CD8-positive, alpha-beta memory T cell (primary cell): ENCODE results near the gene GMDS. TPM values are rescaled to one million over a fixed set of nuclear protein-coding genes. Genes with fewer than 3 reads are reported as not detected.

ENCODE experiments used
- CTCF ChIA-PET: fragments of 350-600 bp; sonication (Branson Sonifier 250); formaldehyde crosslinking; loops from one replicate; lab custom pipeline; 2021; ENCODE audit warnings: antibody characterized with exemption; lab: Charles Lee
- POLR2A ChIA-PET: fragments of 350-600 bp; sonication (Branson Sonifier 250); formaldehyde crosslinking; loops from one replicate; lab custom pipeline; 2021; ENCODE audit warnings: antibody characterized with exemption; lab: Charles Lee
- DNase-seq, 5 donors: peaks; one replicate each; pipeline versions ENCODE4 v3.0.0 to v3.0.0-alpha.2; 2020 to 2022; ENCODE audit warnings: mixed read lengths in 1 of 5
- H3K27ac ChIP-seq: one replicate; pipeline ENCODE4 v1.7.0; 2013; ENCODE audit warnings: low read depth, mild to moderate bottlenecking, low read length, moderate library complexity
- H3K27me3 ChIP-seq: 2 replicates; pipeline ENCODE4 v1.7.0; 2013; ENCODE audit warnings: low read length, mild to moderate bottlenecking; ENCODE audit not compliant: insufficient read depth, poor library complexity, severe bottlenecking
- H3K36me3 ChIP-seq: 2 replicates; pipeline ENCODE4 v1.7.0; 2013; ENCODE audit warnings: mild to moderate bottlenecking, low read length, moderate library complexity; ENCODE audit not compliant: insufficient read depth
- H3K4me1 ChIP-seq: 2 replicates; pipeline ENCODE4 v1.7.0; 2013; ENCODE audit warnings: mild to moderate bottlenecking, low read length, moderate library complexity; ENCODE audit not compliant: insufficient read depth
- H3K4me3 ChIP-seq: 2 replicates; pipeline ENCODE4 v1.7.0; 2013; ENCODE audit warnings: mild to moderate bottlenecking, low read length
- H3K9me3 ChIP-seq: 2 replicates; pipeline ENCODE4 v1.7.0; 2013; ENCODE audit warnings: mild to moderate bottlenecking, low read length
- H3K27ac Mint-ChIP-seq, 8 donors: one replicate each; pipeline ENCODE4 v1.8.0; 2020 to 2021; ENCODE audit warnings: mixed read lengths in 8 of 8, mild to moderate bottlenecking in 6 of 8, inconsistent platforms in 3 of 8, moderate library complexity in 3 of 8
- H3K27me3 Mint-ChIP-seq, 2 donors: one replicate each; pipeline ENCODE4 v1.8.0; 2020 to 2021; ENCODE audit warnings: mixed read lengths in 2 of 2, mild to moderate bottlenecking in 1 of 2, moderate library complexity in 1 of 2
- H3K36me3 Mint-ChIP-seq, 3 donors: one replicate each; pipeline ENCODE4 v1.8.0; 2020 to 2021; ENCODE audit warnings: mixed read lengths in 3 of 3, inconsistent platforms in 1 of 3, mild to moderate bottlenecking in 1 of 3
- H3K4me1 Mint-ChIP-seq, 3 donors: one replicate each; pipeline ENCODE4 v1.8.0; 2020 to 2021; ENCODE audit warnings: mixed read lengths in 3 of 3, inconsistent platforms in 1 of 3, mild to moderate bottlenecking in 1 of 3
- H3K4me3 Mint-ChIP-seq, 7 donors: one replicate each; pipeline ENCODE4 v1.8.0; 2020 to 2021; ENCODE audit warnings: mixed read lengths in 7 of 7, mild to moderate bottlenecking in 6 of 7, moderate library complexity in 4 of 7, inconsistent platforms in 2 of 7
- H3K9me3 Mint-ChIP-seq, 5 donors: one replicate each; pipeline ENCODE4 v1.8.0; 2020 to 2022; ENCODE audit warnings: mixed read lengths in 5 of 5, mild to moderate bottlenecking in 3 of 5, moderate library complexity in 2 of 5, inconsistent platforms in 1 of 5
- polyA plus RNA-seq: library from polyadenylated mRNA; unstranded; fragments of 300-500 nt; fragmentation: Illumina TruSeq; gene quantifications from one replicate; pipeline ENCODE4 v1.2.3, GENCODE V29; 2021
- total RNA-seq, 2 experiments: library from RNA; stranded (reverse); gene quantifications; one replicate each; pipeline ENCODE4 v1.2.3, GENCODE V29; 2021

The GMDS gene
- total and polyA plus RNA-seq, 3 experiments from 2014 or later, result 16.4 to 33.4 (median 28.6) TPM

- no peak overlapping the region for H3K27ac ChIP-seq
Observed at GRCh38 chr6:2073476-2073875, 171.9 kb downstream of the GMDS start.

GRCh38 chr6:2072453-2072852 is 173.0 kb downstream of the GMDS start:
- Histone ChIP-seq H3K27ac (no peak overlapping the region), H3K9me3 (no peaks in the 10 kb centered on the region), H3K4me3 (no peak overlapping the region), H3K36me3 (no peaks in the 10 kb centered on the region), H3K27me3 (no peaks in the 10 kb centered on the region), H3K4me1 (no peaks in the 10 kb centered on the region)
- Mint-ChIP-seq H3K27ac (no peak overlapping the region), H3K4me3 (no peak overlapping the region), H3K9me3 (peaks cover 8 to 22% (median 11%) of the 10 kb centered on the region in 5 donors), H3K36me3 (peaks cover 0 to 34% (median 0%) of the 10 kb centered on the region in 3 donors), H3K27me3 (no peaks in the 10 kb centered on the region), H3K4me1 (no peaks in the 10 kb centered on the region)
- no peak for DNase-seq
- CTCF ChIA-PET, result no interaction called here
- POLR2A ChIA-PET, result interaction anchor here (0.6 kb wide), 1 partner anchor 174 kb away, joined by 3 read pairs; no protein-coding TSS in a partner anchor

More at GRCh38 chr6:2073476-2073875, 171.9 kb downstream of the GMDS start:
- CTCF ChIA-PET, result no interaction called here
- H3K36me3 Mint-ChIP-seq, result peaks cover 0 to 44% (median 0%) of the 10 kb centered on the region in 3 donors
- peaks cover 15 to 31% (median 17%) of the 10 kb centered on the region in 5 donors for H3K9me3 Mint-ChIP-seq
- no peaks in the 10 kb centered on the region for H3K4me1 ChIP-seq
- H3K27me3 Mint-ChIP-seq, result no peaks in the 10 kb centered on the region
- H3K9me3 ChIP-seq, result no peaks in the 10 kb centered on the region
- no peak for DNase-seq
- no peaks in the 10 kb centered on the region for H3K4me1 Mint-ChIP-seq
- H3K4me3 ChIP-seq, result no peak overlapping the region
- H3K4me3 Mint-ChIP-seq, result no peak overlapping the region
- peak overlapping the region in 1 of 8 donors; percentile 7 for H3K27ac Mint-ChIP-seq
- H3K36me3 ChIP-seq, result no peaks in the 10 kb centered on the region
- POLR2A ChIA-PET, result no interaction called here
- no peaks in the 10 kb centered on the region for H3K27me3 ChIP-seq

- CTCF ChIA-PET, result no interaction called here
- H3K27me3 Mint-ChIP-seq, result no peaks in the 10 kb centered on the region
- H3K36me3 ChIP-seq, result no peaks in the 10 kb centered on the region
- H3K27ac ChIP-seq, result no peak overlapping the region
- POLR2A ChIA-PET, result no interaction called here
- peaks cover 0 to 5% (median 5%) of the 10 kb centered on the region in 3 donors for H3K4me1 Mint-ChIP-seq
- H3K4me3 ChIP-seq, result no peak overlapping the region
- H3K27me3 ChIP-seq, result no peaks in the 10 kb centered on the region
- H3K36me3 Mint-ChIP-seq, result peaks cover 0 to 11% (median 5%) of the 10 kb centered on the region in 3 donors
- H3K4me3 Mint-ChIP-seq, result no peak overlapping the region
- peaks cover 0 to 6% (median 2%) of the 10 kb centered on the region in 5 donors for H3K9me3 Mint-ChIP-seq
- no peaks in the 10 kb centered on the region for H3K4me1 ChIP-seq
- no peak overlapping the region for H3K27ac Mint-ChIP-seq
- DNase-seq, result no peak
- no peaks in the 10 kb centered on the region for H3K9me3 ChIP-seq
Observed at GRCh38 chr6:2063547-2063946, 181.9 kb downstream of the GMDS start.

- H3K9me3 Mint-ChIP-seq, result peaks cover 0 to 5% (median 0%) of the 10 kb centered on the region in 5 donors
- ChIA-PET POLR2A (no interaction called here), CTCF (no interaction called here)
- Histone ChIP-seq H3K36me3 (no peaks in the 10 kb centered on the region), H3K4me3 (no peak overlapping the region), H3K4me1 (no peaks in the 10 kb centered on the region), H3K27me3 (no peaks in the 10 kb centered on the region), H3K27ac (no peak overlapping the region), H3K9me3 (no peaks in the 10 kb centered on the region)
- no peak for DNase-seq
- H3K27me3 Mint-ChIP-seq, result no peaks in the 10 kb centered on the region
- peaks cover 5 to 18% (median 8%) of the 10 kb centered on the region in 3 donors for H3K36me3 Mint-ChIP-seq
- H3K4me3 Mint-ChIP-seq, result no peak overlapping the region
- peaks cover 7 to 10% (median 10%) of the 10 kb centered on the region in 3 donors for H3K4me1 Mint-ChIP-seq
- H3K27ac Mint-ChIP-seq, result no peak overlapping the region
Observed at GRCh38 chr6:2061880-2062279, 183.5 kb downstream of the GMDS start.

- DNase-seq, result no peak
- no peak overlapping the region for H3K27ac ChIP-seq
- Mint-ChIP-seq H3K9me3 (peaks cover 0 to 2% (median 0%) of the 10 kb centered on the region in 5 donors), H3K4me3 (no peak overlapping the region), H3K4me1 (peaks cover 5 to 21% (median 8%) of the 10 kb centered on the region in 3 donors), H3K27ac (no peak overlapping the region), H3K36me3 (peaks cover 2 to 31% (median 14%) of the 10 kb centered on the region in 3 donors), H3K27me3 (peaks cover 0 to 2% of the 10 kb centered on the region in 2 donors)
- H3K4me1 ChIP-seq, result no peaks in the 10 kb centered on the region
- ChIA-PET CTCF (no interaction called here), POLR2A (no interaction called here)
- no peaks in the 10 kb centered on the region for H3K36me3 ChIP-seq
- H3K9me3 ChIP-seq, result no peaks in the 10 kb centered on the region
- H3K4me3 ChIP-seq, result no peak overlapping the region
- H3K27me3 ChIP-seq, result no peaks in the 10 kb centered on the region
Observed at GRCh38 chr6:2055911-2056310, 189.5 kb downstream of the GMDS start.

GRCh38 chr6:2055143-2055542 is 190.3 kb downstream of the GMDS start:
- Mint-ChIP-seq H3K36me3 (peaks cover 0 to 32% (median 14%) of the 10 kb centered on the region in 3 donors), H3K4me1 (peaks cover 5 to 21% (median 8%) of the 10 kb centered on the region in 3 donors), H3K9me3 (peaks cover 0 to 2% (median 0%) of the 10 kb centered on the region in 5 donors), H3K27ac (no peak overlapping the region), H3K27me3 (peaks cover 0 to 2% of the 10 kb centered on the region in 2 donors), H3K4me3 (no peak overlapping the region)
- Histone ChIP-seq H3K27ac (no peak overlapping the region), H3K27me3 (no peaks in the 10 kb centered on the region), H3K4me3 (no peak overlapping the region), H3K4me1 (no peaks in the 10 kb centered on the region), H3K9me3 (no peaks in the 10 kb centered on the region), H3K36me3 (no peaks in the 10 kb centered on the region)
- CTCF ChIA-PET, result no interaction called here
- no peak for DNase-seq
- POLR2A ChIA-PET, result no interaction called here

GRCh38 chr6:2054516-2055067 is 190.8 kb downstream of the GMDS start:
- no peak overlapping the region for H3K27ac Mint-ChIP-seq
- no peaks in the 10 kb centered on the region for H3K27me3 ChIP-seq
- no peak overlapping the region for H3K27ac ChIP-seq
- H3K4me3 Mint-ChIP-seq, result no peak overlapping the region
- DNase-seq, result no peak
- H3K4me3 ChIP-seq, result no peak overlapping the region
- H3K9me3 Mint-ChIP-seq, result peaks cover 0 to 5% (median 0%) of the 10 kb centered on the region in 5 donors
- peaks cover 5 to 21% (median 8%) of the 10 kb centered on the region in 3 donors for H3K4me1 Mint-ChIP-seq
- H3K27me3 Mint-ChIP-seq, result peaks cover 0 to 2% of the 10 kb centered on the region in 2 donors
- no peaks in the 10 kb centered on the region for H3K36me3 ChIP-seq
- CTCF ChIA-PET, result no interaction called here
- no peaks in the 10 kb centered on the region for H3K4me1 ChIP-seq
- peaks cover 0 to 32% (median 15%) of the 10 kb centered on the region in 3 donors for H3K36me3 Mint-ChIP-seq
- POLR2A ChIA-PET, result no interaction called here
- no peaks in the 10 kb centered on the region for H3K9me3 ChIP-seq

- H3K36me3 Mint-ChIP-seq, result peaks cover 0 to 36% (median 15%) of the 10 kb centered on the region in 3 donors
- peaks cover 0 to 5% (median 0%) of the 10 kb centered on the region in 5 donors for H3K9me3 Mint-ChIP-seq
- Histone ChIP-seq H3K36me3 (no peaks in the 10 kb centered on the region), H3K9me3 (no peaks in the 10 kb centered on the region), H3K4me3 (no peak overlapping the region), H3K27me3 (no peaks in the 10 kb centered on the region), H3K27ac (no peak overlapping the region), H3K4me1 (no peaks in the 10 kb centered on the region)
- ChIA-PET POLR2A (no interaction called here), CTCF (no interaction called here)
- DNase-seq, result no peak
- no peak overlapping the region for H3K27ac Mint-ChIP-seq
- H3K4me3 Mint-ChIP-seq, result no peak overlapping the region
- peaks cover 0 to 2% of the 10 kb centered on the region in 2 donors for H3K27me3 Mint-ChIP-seq
- H3K4me1 Mint-ChIP-seq, result peaks cover 5 to 21% (median 8%) of the 10 kb centered on the region in 3 donors
Observed at GRCh38 chr6:2053691-2054090, 191.7 kb downstream of the GMDS start.
